HepG2 (cell line): ENCODE measurements around the gene IPPK. TPM values are rescaled to one million over a fixed set of nuclear protein-coding genes. Genes with fewer than 3 reads are reported as not detected.

Experiments used
- AGO2 ChIP-seq: fragments of 200-400 bp; formaldehyde crosslinking; optimal IDR thresholded peaks from 2 replicates; pipeline ENCODE3; 2017; ENCODE audit warnings: mild to moderate bottlenecking, low read depth, low read length, moderate library complexity
- BHLHE40 ChIP-seq: IDR thresholded peaks from 2 replicates; pipeline ENCODE4 v1.6.1; 2011; ENCODE audit warnings: low read length, improper control_type of control experiment
- CBX2 ChIP-seq, 2 experiments: fragments of 200-600 bp in 1 of 2; sonication (generic); formaldehyde crosslinking in 1 of 2; IDR thresholded peaks; 2 replicates each; pipeline versions ENCODE4 v1.7.0 to v1.8.1; 2018 to 2022; ENCODE audit warnings: low read depth in 2 of 2, low read length in 1 of 2, mild to moderate bottlenecking in 1 of 2, missing genetic modification reagents in 1 of 2
- ETV6 ChIP-seq: sonication (generic); formaldehyde crosslinking; conservative IDR thresholded peaks from 2 replicates; pipeline ENCODE4 v1.4.0; 2020; ENCODE audit warnings: missing genetic modification reagents
- FOSL2 ChIP-seq: sonication (generic); formaldehyde crosslinking; IDR thresholded peaks from 2 replicates; pipeline ENCODE4 v1.4.0; 2020; ENCODE audit warnings: missing genetic modification reagents
- HDAC1 ChIP-seq: sonication (generic); formaldehyde crosslinking; IDR thresholded peaks from 2 replicates; pipeline ENCODE4 v1.5.1; 2020; ENCODE audit warnings: mild to moderate bottlenecking, missing genetic modification reagents
- HMG20A ChIP-seq: IDR thresholded peaks from 2 replicates; pipeline ENCODE4 v1.6.1; 2016; ENCODE audit warnings: borderline replicate concordance
- KAT2B ChIP-seq: fragments of 150-350 bp; IDR thresholded peaks from 2 replicates; pipeline ENCODE4 v1.6.1; 2014; ENCODE audit warnings: low read depth, low read length, borderline replicate concordance
- KDM3A ChIP-seq: IDR thresholded peaks from 2 replicates; pipeline ENCODE4 v1.6.1; 2018; ENCODE audit warnings: low read depth, missing compliant biosample characterization
- MBD4 ChIP-seq: IDR thresholded peaks from 2 replicates; pipeline ENCODE4 v1.6.1; 2012; ENCODE audit warnings: low read length, inconsistent platforms, borderline replicate concordance
- MED1 ChIP-seq: sonication (generic); formaldehyde crosslinking; IDR thresholded peaks from 2 replicates; pipeline ENCODE4 v1.4.0; 2020; ENCODE audit warnings: missing genetic modification reagents
- MEF2D ChIP-seq: sonication (generic); formaldehyde crosslinking; IDR thresholded peaks from 2 replicates; pipeline ENCODE4 v1.5.1; 2020; ENCODE audit warnings: mild to moderate bottlenecking, missing genetic modification reagents
- MTA1 ChIP-seq: sonication (generic); formaldehyde crosslinking; IDR thresholded peaks from 2 replicates; pipeline ENCODE4 v1.4.0; 2020; ENCODE audit warnings: missing genetic modification reagents, mild to moderate bottlenecking, borderline replicate concordance
- NFRKB ChIP-seq: fragments of 450-650 bp; IDR thresholded peaks from 2 replicates; pipeline ENCODE4 v1.6.1; 2017
- PAWR ChIP-seq: sonication (generic); formaldehyde crosslinking; IDR thresholded peaks from 2 replicates; pipeline ENCODE4 v1.4.0; 2020; ENCODE audit warnings: missing genetic modification reagents, mild to moderate bottlenecking, borderline replicate concordance
- RAD21 ChIP-seq: fragments of 450-650 bp; formaldehyde crosslinking; IDR thresholded peaks from 2 replicates; pipeline ENCODE4 v1.5.0; 2020; ENCODE audit warnings: mild to moderate bottlenecking
- RARG ChIP-seq: sonication (generic); formaldehyde crosslinking; IDR thresholded peaks from 2 replicates; pipeline ENCODE4 v1.4.0; 2020; ENCODE audit warnings: low read depth, mild to moderate bottlenecking, missing genetic modification reagents
- RELA ChIP-seq: sonication (generic); formaldehyde crosslinking; IDR thresholded peaks from 2 replicates; pipeline ENCODE4 v1.4.0; 2020; ENCODE audit warnings: missing genetic modification reagents
- SAFB2 ChIP-seq: sonication (generic); formaldehyde crosslinking; IDR thresholded peaks from 2 replicates; pipeline ENCODE4 v1.5.1; 2020; ENCODE audit warnings: missing genetic modification reagents, low read depth, mild to moderate bottlenecking, borderline replicate concordance
- SMAD1 ChIP-seq: sonication (generic); formaldehyde crosslinking; IDR thresholded peaks from 2 replicates; pipeline ENCODE4 v1.4.0; 2020; ENCODE audit warnings: missing genetic modification reagents, low read depth, mild to moderate bottlenecking, borderline replicate concordance
- SNAPC5 ChIP-seq: sonication (generic); formaldehyde crosslinking; IDR thresholded peaks from 2 replicates; pipeline ENCODE4 v1.8.1; 2023; ENCODE audit warnings: mild to moderate bottlenecking, missing genetic modification reagents, borderline replicate concordance
- SP4 ChIP-seq: sonication (generic); formaldehyde crosslinking; IDR thresholded peaks from 2 replicates; pipeline ENCODE4 v1.8.1; 2023; ENCODE audit warnings: mild to moderate bottlenecking, missing genetic modification reagents
- TBL1XR1 ChIP-seq: fragments of 150-350 bp; IDR thresholded peaks from 2 replicates; pipeline ENCODE4 v1.6.1; 2014; ENCODE audit warnings: borderline replicate concordance, low read length; ENCODE audit not compliant: partially characterized antibody
- THAP11 ChIP-seq: IDR thresholded peaks from 2 replicates; pipeline ENCODE4 v1.6.1; 2016; ENCODE audit warnings: missing biosample characterization, missing genetic modification reagents
- ZMYM2 ChIP-seq: sonication (generic); formaldehyde crosslinking; IDR thresholded peaks from 2 replicates; pipeline ENCODE4 v1.8.0; 2022; ENCODE audit warnings: mild to moderate bottlenecking, missing genetic modification reagents
- ZNF101 ChIP-seq: sonication (generic); formaldehyde crosslinking; IDR thresholded peaks from 2 replicates; pipeline ENCODE4 v1.4.0; 2020; ENCODE audit warnings: mild to moderate bottlenecking, low read depth, missing genetic modification reagents, borderline replicate concordance
- ZNF124 ChIP-seq: sonication (generic); formaldehyde crosslinking; IDR thresholded peaks from 2 replicates; pipeline ENCODE4 v1.4.0; 2020; ENCODE audit warnings: missing genetic modification reagents
- ZNF136 ChIP-seq: sonication (generic); formaldehyde crosslinking; IDR thresholded peaks from 2 replicates; pipeline ENCODE4 v1.8.1; 2022; ENCODE audit warnings: low read depth, mild to moderate bottlenecking, moderate library complexity, missing genetic modification reagents
- ZNF564 ChIP-seq: sonication (generic); formaldehyde crosslinking; IDR thresholded peaks from 2 replicates; pipeline ENCODE4 v1.8.1; 2023; ENCODE audit warnings: mild to moderate bottlenecking, missing genetic modification reagents
- ZNF569 ChIP-seq: sonication (generic); formaldehyde crosslinking; IDR thresholded peaks from 2 replicates; pipeline ENCODE4 v1.5.0; 2020; ENCODE audit warnings: mild to moderate bottlenecking, missing genetic modification reagents, moderate library complexity, borderline replicate concordance
- ZNF589 ChIP-seq: sonication (generic); formaldehyde crosslinking; conservative IDR thresholded peaks from 2 replicates; pipeline ENCODE4 v1.8.0; 2022; ENCODE audit warnings: mild to moderate bottlenecking, moderate library complexity, missing genetic modification reagents
- ZNF7 ChIP-seq: IDR thresholded peaks from 2 replicates; pipeline ENCODE4 v1.6.1; 2016; ENCODE audit warnings: missing biosample characterization, missing genetic modification reagents
- ZNF740 ChIP-seq: sonication (generic); formaldehyde crosslinking; IDR thresholded peaks from 2 replicates; pipeline ENCODE4 v1.4.0; 2020; ENCODE audit warnings: missing genetic modification reagents
- ZZZ3 ChIP-seq: sonication (generic); formaldehyde crosslinking; IDR thresholded peaks from 2 replicates; pipeline ENCODE4 v1.4.0; 2020; ENCODE audit warnings: missing genetic modification reagents, mild to moderate bottlenecking, borderline replicate concordance
- polyA plus RNA-seq, 8 experiments: library from polyadenylated mRNA; depleted of rRNA in 3 of 8; stranded (reverse) in 7 of 8; unstranded in 1 of 8; fragments of >200 nt; fragmentation: Illumina TruSeq in 4 of 8; extraction: Trizol in 4 of 8; gene quantifications; 2 replicates each; pipeline versions ENCODE4 v1.2.1 to v1.2.3, GENCODE V29; 2011 to 2016; ENCODE audit warnings: low read depth in 4 of 8, missing spikeins in 1 of 8, mixed read lengths in 1 of 8; ENCODE audit not compliant: insufficient read depth in 1 of 8
- total RNA-seq, 5 experiments: library from RNA; depleted of rRNA; stranded (reverse); fragments of >200 nt; fragmentation: Illumina TruSeq; extraction: Trizol; gene quantifications; 2 replicates each; pipeline ENCODE4 v1.2.3, GENCODE V29; 2016; ENCODE audit warnings: low read depth in 1 of 5

The IPPK gene
- total and polyA plus RNA-seq, 2 of the 13 experiments (the other 11 are each of a cell fraction or from before 2014, with no cell fraction given), result 9.9 to 14.1 TPM

GRCh38 chr9:92634712-92635605 is 35.0 kb downstream of the IPPK start (continued):
- no peak for TF ChIP-seq ZNF740
- TF ChIP-seq KDM3A (CRISPR knock-in tag), result peak; percentile 81; the same call in 1 of the 2 replicates
- TF ChIP-seq MED1 (CRISPR knock-in tag), result peak; percentile 30; the same call in 1 of the 2 replicates
- TF ChIP-seq FOSL2, result 0 out of 2 replicates have a peak, but pooled peaks have one; percentile 26
- TF ChIP-seq ZZZ3 (CRISPR knock-in tag), result no peak
- no peak for TF ChIP-seq CBX2 (IDR thresholded peaks at IDR 0.05; ENCODE audit: low read depth, low read length)
- TF ChIP-seq CBX2 (CRISPR knock-in tag; IDR thresholded peaks at IDR 0.05; ENCODE audit: low read depth), result no peak
- TF ChIP-seq ZNF136 (CRISPR knock-in tag), result no peak
- peak; percentile 51 for TF ChIP-seq THAP11 (CRISPR knock-in tag)
- TF ChIP-seq ZNF569 (CRISPR knock-in tag), result no peak
- 0 out of 2 replicates have a peak, but pooled peaks have one; percentile 49 for TF ChIP-seq RELA (CRISPR knock-in tag)
- TF ChIP-seq TBL1XR1, result no peak
- no peak for TF ChIP-seq ZNF564 (CRISPR knock-in tag)
- no peak for TF ChIP-seq ZNF7 (CRISPR knock-in tag)
- TF ChIP-seq SMAD1 (CRISPR knock-in tag), result no peak
- TF ChIP-seq HMG20A (CRISPR knock-in tag), result no peak
- no peak for TF ChIP-seq HDAC1
- no peak for TF ChIP-seq AGO2
- TF ChIP-seq NFRKB, result no peak
- no peak for TF ChIP-seq PAWR
- TF ChIP-seq ZNF589, result no peak
- TF ChIP-seq BHLHE40, result no peak
- TF ChIP-seq RARG (CRISPR knock-in tag), result no peak
- TF ChIP-seq KAT2B, result no peak
- no peak for TF ChIP-seq ZNF124
- TF ChIP-seq SNAPC5 (CRISPR knock-in tag), result no peak
- no peak for TF ChIP-seq ZNF101 (CRISPR knock-in tag)
- TF ChIP-seq ZMYM2 (CRISPR knock-in tag), result no peak
- no peak for TF ChIP-seq SP4
- TF ChIP-seq ETV6 (CRISPR knock-in tag), result no peak
- peak; percentile 95 for TF ChIP-seq RAD21 (CRISPR knock-in tag)
- TF ChIP-seq SAFB2 (CRISPR knock-in tag), result no peak
- TF ChIP-seq MTA1 (CRISPR knock-in tag), result peak; percentile 46; the same call in 1 of the 2 replicates
- no peak for TF ChIP-seq MBD4
- TF ChIP-seq MEF2D (CRISPR knock-in tag), result no peak
